ENCODE results near the gene ACTBL2.

ACTBL2 gene

DNA sequence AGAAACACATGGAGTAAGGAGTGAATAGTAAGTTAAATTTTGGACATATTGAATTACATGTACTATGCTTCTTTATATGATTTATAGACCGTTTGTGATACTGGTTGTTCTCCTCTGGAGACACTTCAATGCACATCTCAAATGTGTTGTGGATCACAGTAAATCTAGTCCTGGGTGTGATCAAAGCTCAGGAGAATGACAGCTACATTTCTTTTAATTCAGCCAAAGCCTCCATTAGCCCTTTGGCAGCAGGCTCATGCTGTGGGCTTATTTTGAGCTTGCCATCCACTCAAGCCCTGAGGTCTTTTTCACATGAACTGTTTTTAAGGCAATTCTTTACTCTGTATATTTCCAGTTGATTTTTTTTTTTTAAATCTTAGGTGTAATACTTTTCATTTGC lies 34.6 kb upstream of the ACTBL2 start:
- H3K4me1 Mint-ChIP-seq, result peaks cover 23% of the 10 kb centered on the region
- peaks cover 7% of the 10 kb centered on the region for H3K36me3 Mint-ChIP-seq (ENCODE audit: low read depth)
- TF ChIP-seq, protein P1, sequence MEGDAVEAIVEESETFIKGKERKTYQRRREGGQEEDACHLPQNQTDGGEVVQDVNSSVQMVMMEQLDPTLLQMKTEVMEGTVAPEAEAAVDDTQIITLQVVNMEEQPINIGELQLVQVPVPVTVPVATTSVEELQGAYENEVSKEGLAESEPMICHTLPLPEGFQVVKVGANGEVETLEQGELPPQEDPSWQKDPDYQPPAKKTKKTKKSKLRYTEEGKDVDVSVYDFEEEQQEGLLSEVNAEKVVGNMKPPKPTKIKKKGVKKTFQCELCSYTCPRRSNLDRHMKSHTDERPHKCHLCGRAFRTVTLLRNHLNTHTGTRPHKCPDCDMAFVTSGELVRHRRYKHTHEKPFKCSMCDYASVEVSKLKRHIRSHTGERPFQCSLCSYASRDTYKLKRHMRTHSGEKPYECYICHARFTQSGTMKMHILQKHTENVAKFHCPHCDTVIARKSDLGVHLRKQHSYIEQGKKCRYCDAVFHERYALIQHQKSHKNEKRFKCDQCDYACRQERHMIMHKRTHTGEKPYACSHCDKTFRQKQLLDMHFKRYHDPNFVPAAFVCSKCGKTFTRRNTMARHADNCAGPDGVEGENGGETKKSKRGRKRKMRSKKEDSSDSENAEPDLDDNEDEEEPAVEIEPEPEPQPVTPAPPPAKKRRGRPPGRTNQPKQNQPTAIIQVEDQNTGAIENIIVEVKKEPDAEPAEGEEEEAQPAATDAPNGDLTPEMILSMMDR (IDR thresholded peaks at IDR 0.05; ENCODE audit: unreplicated experiment in 3 of 3), result no peak
- H3K27ac Mint-ChIP-seq, result peak overlapping the region in 1 of 3 experiments; percentile 8
- peaks cover 36% of the 10 kb centered on the region for H3K9me3 Mint-ChIP-seq
- peaks cover 7% of the 10 kb centered on the region for H3K27me3 Mint-ChIP-seq (ENCODE audit: low read depth)
- H3K4me3 Mint-ChIP-seq, result no peak overlapping the region

DNA sequence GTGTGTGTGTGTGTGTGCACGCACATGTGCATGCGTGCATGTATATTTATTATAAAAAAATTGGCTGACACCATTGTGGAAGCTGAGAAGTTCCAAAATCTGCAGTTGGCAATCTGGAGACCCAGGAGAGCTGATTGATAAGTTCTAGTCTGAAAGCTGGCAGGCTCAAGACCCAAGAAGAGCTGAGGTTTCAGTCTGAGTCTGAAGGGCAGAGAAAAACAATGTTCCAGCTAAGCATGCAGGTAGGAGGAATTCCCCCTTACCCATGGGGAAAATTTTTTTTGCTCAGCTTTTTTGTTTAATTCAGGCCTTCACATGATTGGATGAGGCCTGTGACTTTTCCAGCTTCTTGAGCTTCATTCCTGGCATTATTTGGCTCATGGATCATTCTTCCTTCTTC lies 31.2 kb upstream of the ACTBL2 start:
- Mint-ChIP-seq H3K4me1 (peaks cover 39% of the 10 kb centered on the region), H3K4me3 (no peak overlapping the region), H3K27ac (no peak overlapping the region), H3K27me3 (ENCODE audit: low read depth) (peaks cover 7% of the 10 kb centered on the region), H3K36me3 (ENCODE audit: low read depth) (no peaks in the 10 kb centered on the region), H3K9me3 (peaks cover 16% of the 10 kb centered on the region)
- TF ChIP-seq, protein P1 (IDR thresholded peaks at IDR 0.05; ENCODE audit: unreplicated experiment in 3 of 3), result no peak

DNA sequence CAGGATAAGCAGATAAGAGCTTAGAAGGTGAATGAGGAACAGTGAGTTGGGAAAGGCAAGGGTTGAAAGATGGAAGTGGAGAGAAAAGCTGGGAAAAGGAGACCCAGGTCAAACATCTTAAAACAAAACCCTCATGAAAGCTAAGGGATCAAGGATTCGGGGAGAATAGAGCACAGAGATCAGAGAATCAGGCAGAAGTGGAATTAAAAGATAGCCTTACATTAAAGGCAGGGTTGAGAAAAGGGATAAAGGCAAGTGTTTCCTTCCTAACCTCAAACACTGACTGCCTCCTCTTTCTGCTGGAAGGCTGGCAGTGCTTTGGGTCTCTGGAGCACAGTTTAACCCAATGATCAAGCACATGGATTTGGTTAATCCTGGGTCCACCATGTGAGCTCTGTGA lies 28.7 kb upstream of the ACTBL2 start:
- Mint-ChIP-seq H3K36me3 (ENCODE audit: low read depth) (no peaks in the 10 kb centered on the region), H3K27ac (peak overlapping the region in 2 of 3 experiments; percentile 74 to 81), H3K4me1 (peaks cover 30% of the 10 kb centered on the region), H3K9me3 (peaks cover 5% of the 10 kb centered on the region), H3K27me3 (ENCODE audit: low read depth) (peaks cover 3% of the 10 kb centered on the region), H3K4me3 (no peak overlapping the region)
- TF ChIP-seq, protein P1 (IDR thresholded peaks at IDR 0.05; ENCODE audit: unreplicated experiment in 3 of 3), result no peak

DNA sequence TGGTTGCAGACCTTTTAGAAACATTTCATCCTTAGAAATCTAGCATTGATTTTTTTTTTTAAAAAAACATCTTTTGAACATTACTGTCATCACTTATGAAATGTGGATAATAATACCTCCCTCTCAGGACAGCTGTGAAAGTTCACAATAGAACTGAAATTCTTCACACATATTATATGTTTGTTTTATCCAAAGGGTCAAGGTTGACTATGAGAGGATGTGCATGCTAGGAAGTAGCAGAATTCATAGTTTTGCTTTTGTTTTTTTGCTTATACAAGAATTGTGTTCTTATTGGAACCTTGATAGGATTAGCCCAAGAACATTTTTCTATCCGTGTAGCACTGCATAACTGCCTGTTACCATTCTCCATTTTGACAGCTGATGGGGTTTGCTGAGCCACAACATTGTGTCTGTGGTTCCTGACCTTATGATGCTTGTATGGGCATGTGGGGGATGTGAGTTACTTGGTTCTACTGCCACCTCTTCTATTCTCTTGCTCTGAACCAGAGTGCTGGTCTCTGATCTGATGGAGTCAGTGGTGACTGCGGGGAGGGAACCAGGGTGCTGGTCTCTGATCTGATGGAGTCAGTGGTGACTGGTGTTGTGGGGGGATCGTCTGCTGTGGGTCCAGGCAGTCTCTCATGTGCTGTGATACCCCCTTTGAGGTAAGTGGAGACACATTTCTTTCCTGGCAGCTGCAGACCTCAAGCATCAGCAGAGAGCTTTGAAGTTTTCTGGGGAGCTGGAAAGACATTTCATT lies 27.1 kb upstream of the ACTBL2 start:
- no peaks in the 10 kb centered on the region for H3K9me3 Mint-ChIP-seq
- no peaks in the 10 kb centered on the region for H3K36me3 Mint-ChIP-seq (ENCODE audit: low read depth)
- H3K4me1 Mint-ChIP-seq, result peaks cover 39% of the 10 kb centered on the region
- H3K27ac Mint-ChIP-seq, result peak overlapping the region; percentile 34 to 95 (median 77)
- TF ChIP-seq, protein P1 (IDR thresholded peaks at IDR 0.05; ENCODE audit: unreplicated experiment in 3 of 3), result no peak
- H3K27me3 Mint-ChIP-seq (ENCODE audit: low read depth), result no peaks in the 10 kb centered on the region
- no peak overlapping the region for H3K4me3 Mint-ChIP-seq

DNA sequence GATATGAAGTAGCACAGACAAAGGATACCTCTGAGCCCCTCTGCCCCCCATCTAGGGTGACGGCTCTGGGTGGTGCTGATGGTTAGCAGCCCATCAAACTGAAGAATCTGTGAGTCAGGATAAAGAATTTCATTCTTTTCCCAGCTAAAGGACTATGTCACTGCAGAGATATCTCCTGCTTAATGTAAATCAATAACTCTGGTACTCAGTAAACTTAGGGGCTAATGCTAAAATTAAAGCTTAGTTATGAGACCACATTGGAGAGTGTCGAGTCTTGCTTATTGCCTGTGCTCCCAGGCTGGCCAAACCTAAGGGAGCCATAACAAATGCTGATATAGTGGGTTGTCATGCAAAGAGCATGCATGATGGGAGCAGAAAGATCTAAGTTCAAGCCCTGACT lies 25.6 kb upstream of the ACTBL2 start:
- no peak overlapping the region for H3K4me3 Mint-ChIP-seq
- peaks cover 46% of the 10 kb centered on the region for H3K4me1 Mint-ChIP-seq
- no peaks in the 10 kb centered on the region for H3K9me3 Mint-ChIP-seq
- H3K27ac Mint-ChIP-seq, result no peak overlapping the region
- TF ChIP-seq, protein P1 (IDR thresholded peaks at IDR 0.05; ENCODE audit: unreplicated experiment in 3 of 3), result no peak
- H3K36me3 Mint-ChIP-seq (ENCODE audit: low read depth), result no peaks in the 10 kb centered on the region
- H3K27me3 Mint-ChIP-seq (ENCODE audit: low read depth), result no peaks in the 10 kb centered on the region
